Neural cell (in vitro differentiated cells): ENCODE data around the gene SEC16A. TPM values are rescaled to one million over a fixed set of nuclear protein-coding genes. Genes with fewer than 3 reads are reported as not detected.

Source experiments
- H2AFZ ChIP-seq: fragments of 200-600, 300-800 bp; sonication (generic), shearing (Covaris generic); 2 replicates; pipeline ENCODE4 v1.6.0; 2014; ENCODE audit warnings: low read depth, mild to moderate bottlenecking, antibody characterized with exemption, low read length, moderate library complexity
- H3F3A ChIP-seq: fragments of 200-600 bp; shearing (Covaris generic); 2 replicates; pipeline ENCODE4 v1.6.1; 2016; ENCODE audit warnings: mild to moderate bottlenecking, moderate library complexity, mixed read lengths, antibody characterized with exemption, low read length; ENCODE audit not compliant: insufficient read depth, poor library complexity, severe bottlenecking
- H3K27ac ChIP-seq: fragments of 200-600, 300-800 bp; sonication (generic), shearing (Covaris generic); 2 replicates; pipeline ENCODE4 v1.5.1; 2014; ENCODE audit warnings: mild to moderate bottlenecking, low read length, moderate library complexity
- H3K27me3 ChIP-seq: fragments of 300-800, 200-600 bp; sonication (generic), shearing (Covaris generic); 2 replicates; pipeline ENCODE4 v1.6.0; 2014; ENCODE audit warnings: mild to moderate bottlenecking, low read depth, low read length, moderate library complexity; ENCODE audit not compliant: insufficient read depth
- H3K36me3 ChIP-seq: fragments of 300-800, 200-600 bp; sonication (generic), shearing (Covaris generic); 2 replicates; pipeline ENCODE4 v1.5.1; 2014; ENCODE audit warnings: mild to moderate bottlenecking, antibody characterized with exemption, low read length, moderate library complexity; ENCODE audit not compliant: insufficient read depth
- H3K4me2 ChIP-seq: fragments of 300-800, 200-600 bp; sonication (generic), shearing (Covaris generic); 2 replicates; pipeline ENCODE4 v1.6.0; 2014; ENCODE audit warnings: mild to moderate bottlenecking, low read length
- H3K4me3 ChIP-seq: fragments of 300-800, 200-600 bp; sonication (generic), shearing (Covaris generic); 2 replicates; pipeline ENCODE4 v1.5.1; 2014; ENCODE audit warnings: mild to moderate bottlenecking, low read length, moderate library complexity
- H3K79me2 ChIP-seq: fragments of 200-600 bp; shearing (Covaris generic); replicated peaks from 2 replicates; pipeline ENCODE4 v1.6.0; 2014; ENCODE audit warnings: mild to moderate bottlenecking, low read length, moderate library complexity; ENCODE audit not compliant: insufficient read depth
- H3K9ac ChIP-seq: fragments of 300-800, 200-600 bp; sonication (generic), shearing (Covaris generic); 2 replicates; pipeline ENCODE4 v1.6.1; 2016; ENCODE audit warnings: mild to moderate bottlenecking, low read length, mixed read lengths
- H3K9me2 ChIP-seq: fragments of 200-600 bp; shearing (Covaris generic); 2 replicates; pipeline ENCODE4 v1.6.1; 2016; ENCODE audit warnings: mild to moderate bottlenecking, low read length, mixed read lengths; ENCODE audit not compliant: insufficient read depth
- H3K9me3 ChIP-seq: fragments of 200-600, 300-800 bp; sonication (generic), shearing (Covaris generic); 2 replicates; pipeline ENCODE4 v1.6.1; 2016; ENCODE audit warnings: mild to moderate bottlenecking, mixed run types, low read length, moderate library complexity, mixed read lengths
- H4K20me1 ChIP-seq: fragments of 200-600 bp; shearing (Covaris generic); 2 replicates; pipeline ENCODE4 v1.6.1; 2016; ENCODE audit warnings: mild to moderate bottlenecking, mixed run types; ENCODE audit not compliant: insufficient read depth
- EP300 ChIP-seq: fragments of 450-650 bp; conservative IDR thresholded peaks from 2 replicates; pipeline ENCODE4 v1.6.1; 2014; ENCODE audit warnings: antibody characterized with exemption, mild to moderate bottlenecking, moderate library complexity; ENCODE audit not compliant: poor library complexity, severe bottlenecking
- EZH2 ChIP-seq: fragments of 200-600, 300-800 bp; shearing (Covaris generic), sonication (generic); IDR thresholded peaks from 2 replicates; pipeline ENCODE4 v1.6.1; 2014; ENCODE audit warnings: antibody characterized with exemption, low read length, borderline replicate concordance, mild to moderate bottlenecking; ENCODE audit not compliant: insufficient read depth, poor library complexity, severe bottlenecking
- MXI1 ChIP-seq: fragments of 450-650 bp; conservative IDR thresholded peaks from 2 replicates; pipeline ENCODE4 v1.6.1; 2014; ENCODE audit warnings: antibody characterized with exemption, mild to moderate bottlenecking; ENCODE audit not compliant: poor library complexity, severe bottlenecking
- POLR2AphosphoS5 ChIP-seq: IDR thresholded peaks from 2 replicates; pipeline ENCODE4 v1.6.1; 2012
- RAD21 ChIP-seq: fragments of 450-650 bp; conservative IDR thresholded peaks from 2 replicates; pipeline ENCODE4 v1.6.1; 2014; ENCODE audit warnings: antibody characterized with exemption, mild to moderate bottlenecking, moderate library complexity
- SMC3 ChIP-seq: fragments of 450-650 bp; conservative IDR thresholded peaks from 2 replicates; pipeline ENCODE4 v1.6.1; 2014; ENCODE audit warnings: antibody characterized with exemption, mild to moderate bottlenecking, moderate library complexity; ENCODE audit not compliant: poor library complexity
- TAF1 ChIP-seq: IDR thresholded peaks from 2 replicates; pipeline ENCODE4 v1.6.1; 2012; ENCODE audit warnings: low read depth
- polyA plus RNA-seq: library from polyadenylated mRNA; depleted of rRNA; stranded (reverse); fragments of >200 nt; gene quantifications from 2 replicates; pipeline ENCODE4 v1.2.3, GENCODE V29; 2014
- TF ChIP-seq, protein P1 (sequence below): fragments of 450-650 bp; IDR thresholded peaks from 2 replicates; pipeline ENCODE4 v1.5.1; 2014; ENCODE audit warnings: antibody characterized with exemption, mild to moderate bottlenecking, moderate library complexity; ENCODE audit not compliant: poor library complexity, severe bottlenecking
- TF ChIP-seq, protein P2 (sequence below): IDR thresholded peaks from 2 replicates; pipeline ENCODE4 v1.6.1; 2012; ENCODE audit warnings: borderline replicate concordance

The SEC16A gene
- polyA plus RNA-seq, 1 donor from 2014 or later = 15.4 TPM

DNA sequence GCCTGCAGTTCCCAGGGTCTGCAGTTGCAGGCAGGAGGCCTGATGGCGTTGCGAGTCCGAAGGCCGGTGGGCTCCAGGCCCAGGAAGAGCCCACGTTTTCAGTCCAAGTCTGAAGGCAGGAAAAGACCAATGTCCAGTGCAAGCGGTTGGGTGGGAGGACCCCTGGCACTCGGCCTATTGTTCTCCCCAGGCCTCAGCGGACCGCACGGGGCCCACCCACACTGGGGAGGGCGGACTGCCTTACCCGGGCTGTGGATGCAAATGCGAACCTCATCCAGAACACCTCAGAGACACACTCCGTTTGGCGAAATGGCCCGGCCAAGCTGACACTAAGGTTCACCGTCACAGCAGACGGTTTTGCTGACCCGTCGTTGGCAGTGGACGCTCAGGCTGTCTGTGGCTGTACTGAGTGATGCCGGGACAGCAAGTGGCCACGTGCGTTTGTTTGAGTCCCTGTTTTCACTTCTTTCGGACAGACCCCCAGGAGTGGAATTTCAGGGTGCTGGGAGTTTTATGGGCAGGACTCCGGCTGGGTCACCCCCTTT lies 10.2 kb upstream of the SEC16A start:
- Histone ChIP-seq H3K27me3 (no peaks in the 10 kb centered on the region), H3K36me3 (no peaks in the 10 kb centered on the region), H3K9me3 (no peaks in the 10 kb centered on the region), H3K79me2 (no peaks in the 10 kb centered on the region), H3K4me3 (no peak overlapping the region), H3K9me2 (no peaks in the 10 kb centered on the region), H3K4me2 (no peak overlapping the region), H2AFZ (no peak overlapping the region), H4K20me1 (no peaks in the 10 kb centered on the region), H3F3A (no peaks in the 10 kb centered on the region), H3K9ac (no peak overlapping the region), H3K27ac (no peak overlapping the region)
- no peak for TF ChIP-seq SMC3
- TF ChIP-seq POLR2AphosphoS5 = no peak
- TF ChIP-seq MXI1 = no peak
- TF ChIP-seq RAD21 = no peak
- TF ChIP-seq EP300 = no peak
- TF ChIP-seq, protein P1, sequence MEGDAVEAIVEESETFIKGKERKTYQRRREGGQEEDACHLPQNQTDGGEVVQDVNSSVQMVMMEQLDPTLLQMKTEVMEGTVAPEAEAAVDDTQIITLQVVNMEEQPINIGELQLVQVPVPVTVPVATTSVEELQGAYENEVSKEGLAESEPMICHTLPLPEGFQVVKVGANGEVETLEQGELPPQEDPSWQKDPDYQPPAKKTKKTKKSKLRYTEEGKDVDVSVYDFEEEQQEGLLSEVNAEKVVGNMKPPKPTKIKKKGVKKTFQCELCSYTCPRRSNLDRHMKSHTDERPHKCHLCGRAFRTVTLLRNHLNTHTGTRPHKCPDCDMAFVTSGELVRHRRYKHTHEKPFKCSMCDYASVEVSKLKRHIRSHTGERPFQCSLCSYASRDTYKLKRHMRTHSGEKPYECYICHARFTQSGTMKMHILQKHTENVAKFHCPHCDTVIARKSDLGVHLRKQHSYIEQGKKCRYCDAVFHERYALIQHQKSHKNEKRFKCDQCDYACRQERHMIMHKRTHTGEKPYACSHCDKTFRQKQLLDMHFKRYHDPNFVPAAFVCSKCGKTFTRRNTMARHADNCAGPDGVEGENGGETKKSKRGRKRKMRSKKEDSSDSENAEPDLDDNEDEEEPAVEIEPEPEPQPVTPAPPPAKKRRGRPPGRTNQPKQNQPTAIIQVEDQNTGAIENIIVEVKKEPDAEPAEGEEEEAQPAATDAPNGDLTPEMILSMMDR = no peak
- TF ChIP-seq TAF1 = no peak
- no peak for TF ChIP-seq EZH2
- TF ChIP-seq, protein P2, sequence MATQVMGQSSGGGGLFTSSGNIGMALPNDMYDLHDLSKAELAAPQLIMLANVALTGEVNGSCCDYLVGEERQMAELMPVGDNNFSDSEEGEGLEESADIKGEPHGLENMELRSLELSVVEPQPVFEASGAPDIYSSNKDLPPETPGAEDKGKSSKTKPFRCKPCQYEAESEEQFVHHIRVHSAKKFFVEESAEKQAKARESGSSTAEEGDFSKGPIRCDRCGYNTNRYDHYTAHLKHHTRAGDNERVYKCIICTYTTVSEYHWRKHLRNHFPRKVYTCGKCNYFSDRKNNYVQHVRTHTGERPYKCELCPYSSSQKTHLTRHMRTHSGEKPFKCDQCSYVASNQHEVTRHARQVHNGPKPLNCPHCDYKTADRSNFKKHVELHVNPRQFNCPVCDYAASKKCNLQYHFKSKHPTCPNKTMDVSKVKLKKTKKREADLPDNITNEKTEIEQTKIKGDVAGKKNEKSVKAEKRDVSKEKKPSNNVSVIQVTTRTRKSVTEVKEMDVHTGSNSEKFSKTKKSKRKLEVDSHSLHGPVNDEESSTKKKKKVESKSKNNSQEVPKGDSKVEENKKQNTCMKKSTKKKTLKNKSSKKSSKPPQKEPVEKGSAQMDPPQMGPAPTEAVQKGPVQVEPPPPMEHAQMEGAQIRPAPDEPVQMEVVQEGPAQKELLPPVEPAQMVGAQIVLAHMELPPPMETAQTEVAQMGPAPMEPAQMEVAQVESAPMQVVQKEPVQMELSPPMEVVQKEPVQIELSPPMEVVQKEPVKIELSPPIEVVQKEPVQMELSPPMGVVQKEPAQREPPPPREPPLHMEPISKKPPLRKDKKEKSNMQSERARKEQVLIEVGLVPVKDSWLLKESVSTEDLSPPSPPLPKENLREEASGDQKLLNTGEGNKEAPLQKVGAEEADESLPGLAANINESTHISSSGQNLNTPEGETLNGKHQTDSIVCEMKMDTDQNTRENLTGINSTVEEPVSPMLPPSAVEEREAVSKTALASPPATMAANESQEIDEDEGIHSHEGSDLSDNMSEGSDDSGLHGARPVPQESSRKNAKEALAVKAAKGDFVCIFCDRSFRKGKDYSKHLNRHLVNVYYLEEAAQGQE = no peak

DNA sequence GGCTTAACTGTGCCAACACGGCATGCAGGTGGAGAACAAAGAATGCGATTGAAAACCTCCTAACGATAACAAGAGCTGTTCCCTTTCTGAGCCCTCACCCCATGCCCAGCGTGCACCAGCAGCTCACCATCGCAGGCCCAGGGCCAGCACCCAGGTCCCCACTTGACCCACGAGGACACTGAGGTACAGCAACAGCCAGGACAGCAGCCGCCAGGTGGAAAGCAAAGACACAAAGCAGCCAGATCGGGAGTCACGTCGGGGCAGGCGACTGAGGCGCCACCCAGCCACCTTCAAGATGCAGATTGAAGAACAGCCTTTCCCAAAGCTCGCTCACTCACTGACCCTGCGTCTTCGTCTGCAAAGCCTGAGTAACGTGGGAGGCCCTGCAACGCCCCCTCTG lies 6.9 kb upstream of the SEC16A start:
- H3F3A ChIP-seq = no peaks in the 10 kb centered on the region
- no peaks in the 10 kb centered on the region for H3K9me2 ChIP-seq
- H4K20me1 ChIP-seq = no peaks in the 10 kb centered on the region
- no peak overlapping the region for H3K4me3 ChIP-seq
- no peak overlapping the region for H3K4me2 ChIP-seq
- H3K27me3 ChIP-seq = no peaks in the 10 kb centered on the region
- H3K27ac ChIP-seq = no peak overlapping the region
- H3K36me3 ChIP-seq = no peaks in the 10 kb centered on the region
- no peak overlapping the region for H2AFZ ChIP-seq
- no peaks in the 10 kb centered on the region for H3K79me2 ChIP-seq
- no peaks in the 10 kb centered on the region for H3K9me3 ChIP-seq
- no peak overlapping the region for H3K9ac ChIP-seq
- TF ChIP-seq, protein P1 = no peak
- TF ChIP-seq EP300 (no peak), RAD21 (no peak), TAF1 (no peak), MXI1 (no peak), SMC3 (no peak), EZH2 (no peak), POLR2AphosphoS5 (no peak)
- TF ChIP-seq, protein P2 = no peak
